Thymus (tissue), 11 donors: ENCODE measurements around the gene SP9. TPM values are rescaled to one million over a fixed set of nuclear protein-coding genes. Genes with fewer than 3 reads are reported as not detected.

Source experiments
- DNase-seq, 9 donors: peaks; one replicate each; pipeline ENCODE4 v3.0.0-alpha.2; 2013; ENCODE audit warnings: low spot score in 9 of 9, low read depth in 6 of 9, missing footprints in 1 of 9
- H3K27ac ChIP-seq, 2 donors: one replicate each; pipeline ENCODE4 v1.5.1; 2013; ENCODE audit warnings: control low read depth in 1 of 2, low read depth in 1 of 2, low read length in 1 of 2, mild to moderate bottlenecking in 1 of 2, moderate library complexity in 1 of 2
- H3K27me3 ChIP-seq, 2 donors: one replicate each; pipeline ENCODE4 v1.5.1; 2013; ENCODE audit warnings: low read length in 1 of 2; ENCODE audit not compliant: control insufficient read depth in 2 of 2, insufficient read depth in 1 of 2
- H3K36me3 ChIP-seq, 2 donors: one replicate each; pipeline ENCODE4 v1.5.1; 2013; ENCODE audit warnings: low read length in 1 of 2, mild to moderate bottlenecking in 1 of 2, moderate library complexity in 1 of 2; ENCODE audit not compliant: control insufficient read depth in 2 of 2, insufficient read depth in 2 of 2
- H3K4me1 ChIP-seq, 2 donors: one replicate each; pipeline ENCODE4 v1.5.1; 2013; ENCODE audit warnings: low read length in 2 of 2; ENCODE audit not compliant: control insufficient read depth in 2 of 2, insufficient read depth in 2 of 2
- H3K4me3 ChIP-seq, 2 donors: one replicate each; pipeline ENCODE4 v1.5.1; 2013; ENCODE audit warnings: low read length in 2 of 2, control low read depth in 1 of 2, mild to moderate bottlenecking in 1 of 2
- H3K9me3 ChIP-seq, 2 donors: one replicate each; pipeline ENCODE4 v1.5.1; 2013; ENCODE audit warnings: low read length in 1 of 2, mild to moderate bottlenecking in 1 of 2; ENCODE audit not compliant: control insufficient read depth in 2 of 2, insufficient read depth in 1 of 2
- WGBS: extraction: QIAGEN DNeasy Blood & Tissue Kit; methylation state at CpG from one replicate; pipeline ENCODE4 v1.1.7; 2013; 5-methylcytosine and 5-hydroxymethylcytosine counted together
- polyA plus RNA-seq: library from polyadenylated mRNA; stranded (reverse); fragments of 200-250 nt; gene quantifications from one replicate; pipeline ENCODE4 v1.2.3, GENCODE V29; 2013
- total RNA-seq: library from RNA; stranded (reverse); fragments of 120-200 nt; gene quantifications from one replicate; pipeline ENCODE4 v1.2.4, GENCODE V29; 2013
- donor health status: healthy.

The SP9 gene
- total and polyA plus RNA-seq, 2 donors = 0.07 TPM; not detected in 1

DNA sequence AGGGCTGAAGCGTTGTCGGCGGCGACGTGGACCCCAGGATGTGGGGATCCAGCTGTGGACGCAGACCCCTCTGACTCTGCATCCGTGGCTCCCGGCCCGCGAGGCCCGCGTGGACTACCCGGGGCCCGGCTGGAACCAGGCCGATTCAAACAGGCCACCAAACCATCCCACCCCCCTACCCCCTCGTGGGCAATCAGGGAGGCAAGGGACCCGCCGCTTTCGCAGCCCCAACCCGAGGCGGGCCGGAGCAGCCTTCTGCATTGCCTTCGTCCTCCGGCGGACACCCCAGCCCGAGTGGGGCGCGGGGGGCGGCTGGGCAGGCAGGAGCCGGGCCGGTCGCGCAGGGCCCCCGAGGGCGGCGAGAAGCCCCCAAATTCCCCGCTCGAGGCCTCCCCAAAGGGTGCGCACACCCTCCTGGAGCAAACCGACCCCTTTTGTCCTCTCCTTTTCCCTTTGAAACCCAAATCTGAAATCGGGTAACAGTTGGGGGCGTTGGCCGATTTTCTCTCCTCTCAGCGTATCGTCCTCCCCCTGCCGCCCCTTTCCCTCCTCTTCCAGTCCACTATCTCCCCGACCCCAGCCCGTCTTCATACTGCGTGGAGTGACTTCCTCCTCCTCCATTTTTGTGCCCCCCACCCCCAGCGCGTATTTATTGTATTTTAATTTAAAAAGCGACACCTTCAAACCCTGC, 7.4 kb downstream of the SP9 start:
- H3K4me3 ChIP-seq = peak overlapping the region in 1 of 2 donors; percentile 29
- WGBS = 6% methylated on average over 52 of the region's 52 CpGs
- H3K4me1 ChIP-seq = peaks cover 9 to 38% of the 10 kb centered on the region in 2 donors
- DNase-seq = no peak
- H3K36me3 ChIP-seq = peaks cover 0 to 1% of the 10 kb centered on the region in 2 donors
- no peak overlapping the region for H3K27ac ChIP-seq
- peaks cover 77 to 91% of the 10 kb centered on the region in 2 donors for H3K27me3 ChIP-seq
- H3K9me3 ChIP-seq = peaks cover 0 to 24% of the 10 kb centered on the region in 2 donors

GRCh38 chr2:174342686-174343342, 8.1 kb downstream of the SP9 start:
- peaks cover 0 to 3% of the 10 kb centered on the region in 2 donors for H3K36me3 ChIP-seq
- peak in 3 of 9 donors; percentile 32 to 67 (median 45) for DNase-seq
- H3K27ac ChIP-seq = no peak overlapping the region
- H3K9me3 ChIP-seq = peaks cover 0 to 20% of the 10 kb centered on the region in 2 donors
- WGBS = 4% methylated on average over 29 of the region's 29 CpGs
- H3K27me3 ChIP-seq = peaks cover 70 to 84% of the 10 kb centered on the region in 2 donors
- H3K4me1 ChIP-seq = peaks cover 3 to 33% of the 10 kb centered on the region in 2 donors
- peak overlapping the region in 1 of 2 donors; percentile 19 for H3K4me3 ChIP-seq

GRCh38 chr2:174343343-174343622, 8.5 kb downstream of the SP9 start:
- no peak overlapping the region for H3K4me3 ChIP-seq
- WGBS = 5% methylated on average over 6 of the region's 6 CpGs
- H3K27me3 ChIP-seq = peaks cover 69 to 79% of the 10 kb centered on the region in 2 donors

DNA sequence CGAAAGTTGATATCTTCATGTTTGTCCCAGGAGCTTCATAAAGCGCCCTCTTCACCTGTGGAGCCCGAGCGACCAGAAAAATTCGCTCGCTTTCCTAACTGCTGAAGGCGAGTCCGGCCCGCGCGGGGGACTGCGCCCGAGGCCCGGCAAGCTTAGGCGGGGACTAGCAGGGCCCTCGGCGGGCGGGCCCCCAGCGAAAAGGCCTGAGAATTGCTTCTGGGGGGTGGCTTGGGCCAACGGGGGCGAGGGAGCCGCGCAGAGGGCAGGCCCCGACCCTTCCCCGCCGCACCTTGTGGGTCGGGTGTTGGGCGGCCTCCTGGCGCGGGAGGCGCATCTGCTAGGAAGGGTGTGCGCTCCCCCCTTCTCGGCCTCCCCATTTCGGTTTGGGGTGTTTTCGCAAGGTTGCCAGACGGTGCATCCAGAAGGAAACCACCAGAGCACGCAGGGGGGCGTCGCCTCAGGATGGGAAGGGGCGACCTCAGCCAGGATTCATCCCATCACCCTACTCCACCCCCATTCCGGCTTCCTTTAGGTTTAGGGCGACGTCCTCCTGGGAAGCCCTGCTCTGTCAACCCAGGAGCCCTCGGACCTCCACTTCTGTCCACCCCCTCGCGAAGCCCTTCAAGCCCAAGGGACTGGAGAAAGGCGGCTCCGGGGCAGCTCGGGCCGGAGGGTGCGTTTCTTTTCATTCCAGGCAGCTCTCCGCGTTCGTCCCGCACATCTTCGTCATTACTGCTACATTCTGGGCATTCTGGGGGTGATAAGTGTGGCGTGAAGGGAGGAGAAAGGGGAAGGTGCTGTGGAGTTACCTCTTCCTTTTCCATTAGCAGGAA, 9.1 kb downstream of the SP9 start:
- H3K4me3 ChIP-seq = no peak overlapping the region
- H3K4me1 ChIP-seq = peaks cover 3 to 33% of the 10 kb centered on the region in 2 donors
- peaks cover 0 to 20% of the 10 kb centered on the region in 2 donors for H3K9me3 ChIP-seq
- H3K27me3 ChIP-seq = peaks cover 66 to 74% of the 10 kb centered on the region in 2 donors
- peaks cover 4 to 9% of the 10 kb centered on the region in 2 donors for H3K36me3 ChIP-seq
- 7% methylated on average over 57 of the region's 57 CpGs for WGBS
- DNase-seq = peak in 2 of 9 donors; percentile 9 to 10
- no peak overlapping the region for H3K27ac ChIP-seq

More at GRCh38 chr2:174343343-174343622, 8.5 kb downstream of the SP9 start:
- H3K9me3 ChIP-seq = peaks cover 0 to 20% of the 10 kb centered on the region in 2 donors
- H3K27ac ChIP-seq = no peak overlapping the region
- peak in 3 of 9 donors; percentile 4 to 46 (median 23) for DNase-seq
- peaks cover 3 to 33% of the 10 kb centered on the region in 2 donors for H3K4me1 ChIP-seq
- peaks cover 0 to 3% of the 10 kb centered on the region in 2 donors for H3K36me3 ChIP-seq

DNA sequence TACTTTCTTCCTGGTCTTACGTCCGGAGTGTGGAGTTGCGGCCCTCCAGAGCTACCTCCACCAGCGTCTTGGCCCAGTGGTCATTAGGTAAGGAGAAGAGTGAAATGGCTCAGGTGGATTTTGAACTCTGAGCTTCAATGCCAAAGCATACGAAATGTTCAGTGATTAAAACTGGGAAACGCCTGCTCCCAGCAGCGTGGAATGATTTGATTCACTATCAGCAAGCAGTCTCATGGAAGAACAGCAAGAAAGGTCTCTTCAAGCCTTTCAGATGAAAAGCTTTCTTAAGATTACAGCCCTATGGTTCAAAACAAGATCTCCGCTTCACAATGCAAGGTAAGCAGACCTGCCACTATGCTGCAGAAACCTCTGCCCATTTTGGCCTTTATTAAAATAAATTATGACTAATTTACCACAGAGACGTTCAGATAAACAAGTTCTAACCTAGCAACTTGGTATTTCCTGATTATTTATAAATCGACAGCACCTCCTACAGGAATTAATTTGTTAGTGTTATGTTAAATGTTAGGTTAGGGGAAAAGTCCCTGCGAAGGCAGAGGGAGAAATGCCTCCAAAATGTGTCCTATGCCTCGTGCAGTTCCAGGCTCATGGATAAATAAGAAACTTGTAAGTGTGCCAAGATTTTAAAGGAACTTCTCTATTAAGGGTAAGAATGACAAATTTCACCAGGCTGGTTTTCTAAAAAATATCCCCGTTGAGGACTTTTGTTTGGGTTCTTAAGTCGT, 10.1 kb downstream of the SP9 start:
- no peak overlapping the region for H3K27ac ChIP-seq
- H3K9me3 ChIP-seq = peaks cover 0 to 20% of the 10 kb centered on the region in 2 donors
- peaks cover 3 to 32% of the 10 kb centered on the region in 2 donors for H3K4me1 ChIP-seq
- H3K27me3 ChIP-seq = peaks cover 58 to 63% of the 10 kb centered on the region in 2 donors
- 28% methylated on average over 14 of the region's 14 CpGs for WGBS
- no peak overlapping the region for H3K4me3 ChIP-seq
- peaks cover 4 to 12% of the 10 kb centered on the region in 2 donors for H3K36me3 ChIP-seq
- DNase-seq = peak in 2 of 9 donors; percentile 13 to 56

DNA sequence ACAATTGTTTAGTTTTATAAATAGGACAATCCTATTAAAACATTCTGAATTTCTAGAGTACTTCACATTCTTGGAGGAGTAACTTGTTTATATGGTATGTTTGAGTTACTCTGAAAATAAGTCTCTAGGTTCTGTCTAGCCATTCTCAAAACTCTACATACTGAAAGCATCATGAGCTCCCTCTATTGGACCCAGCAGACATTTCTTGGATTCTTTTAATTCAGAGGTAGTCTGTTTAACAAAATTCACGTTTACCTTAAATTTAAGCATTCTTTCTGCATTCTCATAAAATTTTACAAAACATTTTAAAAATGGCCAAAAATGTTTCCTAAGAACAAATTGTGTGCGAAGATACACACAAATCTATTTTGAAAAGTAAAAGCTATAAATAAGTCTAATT, 15.3 kb downstream of the SP9 start:
- no peak overlapping the region for H3K27ac ChIP-seq
- no peak overlapping the region for H3K4me3 ChIP-seq
- H3K4me1 ChIP-seq = no peaks in the 10 kb centered on the region
- DNase-seq = peak in 1 of 9 donors; percentile 29
- H3K27me3 ChIP-seq = peaks cover 8 to 12% of the 10 kb centered on the region in 2 donors
- H3K9me3 ChIP-seq = no peaks in the 10 kb centered on the region
- H3K36me3 ChIP-seq = peaks cover 6 to 16% of the 10 kb centered on the region in 2 donors
- WGBS = 96% methylated on average over 2 of the region's 2 CpGs

DNA sequence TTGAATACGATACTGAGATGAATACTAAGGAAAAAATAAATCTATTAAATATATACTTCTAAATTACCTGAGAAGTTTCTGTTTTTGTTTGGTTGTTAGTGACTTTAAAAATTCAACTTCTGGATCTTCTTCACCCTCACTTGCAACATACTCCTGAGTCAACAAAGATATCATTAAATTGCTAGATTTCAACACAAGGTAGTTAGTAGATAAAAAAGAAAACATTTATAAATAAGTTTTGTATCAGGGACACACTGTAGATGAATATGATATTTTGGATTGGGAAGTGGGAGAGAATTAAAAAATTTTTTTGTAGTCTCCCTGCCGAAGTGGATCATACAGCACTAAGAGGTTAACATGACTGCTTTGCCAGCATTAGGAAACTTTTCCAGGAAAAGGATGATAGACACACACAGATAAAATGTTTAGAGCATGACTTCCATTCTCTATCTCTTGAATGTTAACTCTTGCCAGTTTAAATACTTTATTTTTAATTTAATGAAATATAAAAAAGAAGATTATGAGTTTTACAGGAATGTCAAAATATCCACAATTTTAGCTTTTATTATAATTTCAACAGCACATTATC, 15.9 kb downstream of the SP9 start:
- peaks cover 6 to 16% of the 10 kb centered on the region in 2 donors for H3K36me3 ChIP-seq
- no peaks in the 10 kb centered on the region for H3K4me1 ChIP-seq
- no peak overlapping the region for H3K27ac ChIP-seq
- WGBS = 99% methylated on average over 2 of the region's 2 CpGs
- H3K27me3 ChIP-seq = peaks cover 2 to 5% of the 10 kb centered on the region in 2 donors
- no peak for DNase-seq
- H3K4me3 ChIP-seq = no peak overlapping the region
- no peaks in the 10 kb centered on the region for H3K9me3 ChIP-seq

DNA sequence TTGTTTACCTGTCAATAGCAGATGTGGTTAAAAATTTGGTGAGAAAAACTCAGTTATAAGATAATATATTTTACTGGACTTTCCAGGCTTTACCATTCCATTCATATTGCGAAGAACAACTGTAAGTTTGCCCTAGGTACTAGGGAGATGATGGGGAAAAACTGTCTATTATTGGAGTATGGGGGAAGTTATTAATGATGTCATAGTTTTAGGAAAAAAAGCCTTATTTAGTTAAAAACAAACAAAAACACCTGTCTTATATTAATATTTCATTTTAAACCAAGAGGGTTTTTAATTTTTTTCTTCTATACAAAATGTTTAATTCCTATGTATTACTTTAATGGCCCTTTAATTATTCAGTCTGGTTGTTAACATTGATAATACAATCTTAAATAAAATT, 18.2 kb downstream of the SP9 start:
- Histone ChIP-seq H3K36me3 (peaks cover 9 to 13% of the 10 kb centered on the region in 2 donors), H3K4me3 (no peak overlapping the region), H3K4me1 (no peaks in the 10 kb centered on the region), H3K27me3 (no peaks in the 10 kb centered on the region), H3K9me3 (no peaks in the 10 kb centered on the region), H3K27ac (no peak overlapping the region)
- no peak for DNase-seq
- WGBS = 99% methylated on average over 1 of the region's 1 CpG
